RCC 7860 (cell line): ENCODE results near the gene HBG2.
A peak's percentile ranks its signal among the peaks of the same experiment; 100 is the strongest.
"Not testable (repeated sequence)": the region's sequence is repeated elsewhere in the genome, so short reads cannot be mapped to it uniquely, and the experiment has no call there.

Experiments
- DNase-seq: peaks from one replicate; pipeline ENCODE4 v3.0.0-alpha.2; 2015; ENCODE audit warnings: low spot score
- FAIRE-seq: peaks from 2 replicates; lab custom pipeline; 2012; peaks lifted over from hg19 to GRCh38; lab: Jason Lieb, UNC

Gene HBG2

GRCh38 chr11:5250543-5251204, 3.9 kb downstream of the HBG2 start:
- FAIRE-seq (no peak), DNase-seq (no peak)

GRCh38 chr11:5249807-5250396, 4.7 kb downstream of the HBG2 start, which contains the start of gene HBG1:
HBG1 (minus strand) TSS chr11:5249857; CDS start chr11:5249804, 53 bp downstream.
- not testable (repeated sequence) for DNase-seq, FAIRE-seq

GRCh38 chr11:5248498-5248897, 6.1 kb downstream of the HBG2 start:
- not testable (repeated sequence) for DNase-seq, FAIRE-seq

- FAIRE-seq = no peak
- DNase-seq = no peak
Observed at GRCh38 chr11:5247472-5248192, 6.9 kb downstream of the HBG2 start.

GRCh38 chr11:5246772-5247471, 7.7 kb downstream of the HBG2 start:
- no peak for DNase-seq
- no peak for FAIRE-seq

GRCh38 chr11:5245155-5245554, 9.4 kb downstream of the HBG2 start:
- FAIRE-seq (no peak), DNase-seq (no peak)

GRCh38 chr11:5243816-5244180, 10.8 kb downstream of the HBG2 start:
- FAIRE-seq (no peak), DNase-seq (no peak)

- FAIRE-seq (no peak), DNase-seq (no peak)
Observed at GRCh38 chr11:5242933-5243815, 11.4 kb downstream of the HBG2 start.

- DNase-seq (no peak), FAIRE-seq (no peak)
Observed at GRCh38 chr11:5242208-5242607, 12.4 kb downstream of the HBG2 start.

GRCh38 chr11:5241458-5241857, 13.1 kb downstream of the HBG2 start:
- FAIRE-seq (no peak), DNase-seq (no peak)

GRCh38 chr11:5240458-5240857, 14.1 kb downstream of the HBG2 start:
- DNase-seq (no peak), FAIRE-seq (no peak)

- FAIRE-seq (no peak), DNase-seq (no peak)
Observed at GRCh38 chr11:5240056-5240455, 14.5 kb downstream of the HBG2 start.

GRCh38 chr11:5239046-5239445, 15.5 kb downstream of the HBG2 start:
- DNase-seq (no peak), FAIRE-seq (no peak)

- FAIRE-seq = no peak
- no peak for DNase-seq
Observed at GRCh38 chr11:5238486-5238885, 16.1 kb downstream of the HBG2 start.

GRCh38 chr11:5237420-5237819, 17.2 kb downstream of the HBG2 start:
- FAIRE-seq (no peak), DNase-seq (no peak)

- FAIRE-seq (no peak), DNase-seq (no peak)
Observed at GRCh38 chr11:5235364-5236095, 19.1 kb downstream of the HBG2 start.

- no peak for FAIRE-seq
- DNase-seq = peak; percentile 9
Observed at GRCh38 chr11:5234381-5234834, 20.2 kb downstream of the HBG2 start, which contains the start of gene HBD. HBD (minus strand) TSS chr11:5234483; CDS start chr11:5234433, 50 bp downstream.

- FAIRE-seq (no peak), DNase-seq (no peak)
Observed at GRCh38 chr11:5233307-5233706, 21.3 kb downstream of the HBG2 start.

GRCh38 chr11:5232821-5233220, 21.8 kb downstream of the HBG2 start:
- DNase-seq (no peak), FAIRE-seq (no peak)

- no peak for FAIRE-seq
- no peak for DNase-seq
Observed at GRCh38 chr11:5232176-5232575, 22.4 kb downstream of the HBG2 start.
